Loucy (cell line): ENCODE results near the gene SRSF4.

Experiments used
- EZH2phosphoT487 ChIP-seq: fragments of 200-600 bp; IDR thresholded peaks from 2 replicates; pipeline ENCODE4 v1.6.1; 2018; ENCODE audit warnings: antibody characterized with exemption, mild to moderate bottlenecking, moderate library complexity, borderline replicate concordance
- TF ChIP-seq, protein P1 (sequence below): fragments of 200-600 bp; sonication (generic); conservative IDR thresholded peaks from 2 replicates; pipeline ENCODE4 v1.5.1; 2014; ENCODE audit warnings: mild to moderate bottlenecking, antibody characterized with exemption, low read length

DNA sequence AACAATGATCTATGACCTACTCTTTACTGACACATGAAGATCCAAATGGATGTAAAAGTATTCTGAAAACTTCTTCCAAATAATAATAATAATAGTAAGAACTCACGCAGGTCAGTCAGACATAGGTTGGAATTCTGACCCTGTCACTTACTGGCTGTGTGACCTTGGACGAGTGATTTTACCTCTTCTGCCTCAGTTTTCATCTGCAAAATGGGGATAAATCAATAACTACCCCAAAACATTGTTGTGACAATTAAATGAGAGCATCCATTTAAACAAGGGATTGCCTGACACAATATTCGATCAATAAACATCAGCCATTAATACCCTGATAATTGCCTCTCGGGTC lies 48.5 kb upstream of the SRSF4 start:
- TF ChIP-seq, protein P1, sequence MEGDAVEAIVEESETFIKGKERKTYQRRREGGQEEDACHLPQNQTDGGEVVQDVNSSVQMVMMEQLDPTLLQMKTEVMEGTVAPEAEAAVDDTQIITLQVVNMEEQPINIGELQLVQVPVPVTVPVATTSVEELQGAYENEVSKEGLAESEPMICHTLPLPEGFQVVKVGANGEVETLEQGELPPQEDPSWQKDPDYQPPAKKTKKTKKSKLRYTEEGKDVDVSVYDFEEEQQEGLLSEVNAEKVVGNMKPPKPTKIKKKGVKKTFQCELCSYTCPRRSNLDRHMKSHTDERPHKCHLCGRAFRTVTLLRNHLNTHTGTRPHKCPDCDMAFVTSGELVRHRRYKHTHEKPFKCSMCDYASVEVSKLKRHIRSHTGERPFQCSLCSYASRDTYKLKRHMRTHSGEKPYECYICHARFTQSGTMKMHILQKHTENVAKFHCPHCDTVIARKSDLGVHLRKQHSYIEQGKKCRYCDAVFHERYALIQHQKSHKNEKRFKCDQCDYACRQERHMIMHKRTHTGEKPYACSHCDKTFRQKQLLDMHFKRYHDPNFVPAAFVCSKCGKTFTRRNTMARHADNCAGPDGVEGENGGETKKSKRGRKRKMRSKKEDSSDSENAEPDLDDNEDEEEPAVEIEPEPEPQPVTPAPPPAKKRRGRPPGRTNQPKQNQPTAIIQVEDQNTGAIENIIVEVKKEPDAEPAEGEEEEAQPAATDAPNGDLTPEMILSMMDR: no peak
- TF ChIP-seq EZH2phosphoT487: no peak
